Keratinocyte (primary cell): ENCODE data around the gene ACOXL. TPM values are rescaled to one million over a fixed set of nuclear protein-coding genes. Genes with fewer than 3 reads are reported as not detected.

ENCODE experiments used
- DNase-seq: peaks from one replicate; pipeline ENCODE4 v3.0.0-alpha.2; 2011; ENCODE audit warnings: low read depth, missing footprints, low spot score
- FAIRE-seq: peaks from 2 replicates; lab custom pipeline; 2011; peaks lifted over from hg19 to GRCh38; lab: Jason Lieb, UNC
- H2AFZ ChIP-seq: 2 replicates; pipeline ENCODE4 v1.6.0; 2012; ENCODE audit warnings: low read length, control low read depth, inconsistent platforms; ENCODE audit not compliant: control insufficient read depth
- H3K27ac ChIP-seq: 2 replicates; pipeline ENCODE4 v1.5.1; 2011; ENCODE audit warnings: low read length; ENCODE audit not compliant: control insufficient read depth, insufficient read depth
- H3K27me3 ChIP-seq: 3 replicates; pipeline ENCODE4 v1.6.0; 2011; ENCODE audit warnings: low read length; ENCODE audit not compliant: control insufficient read depth, insufficient read depth; ENCODE audit errors: extremely low read depth
- H3K36me3 ChIP-seq, 2 experiments: 2 replicates in 1 of 2; 3 replicates in 1 of 2; pipeline ENCODE4 v1.5.1; 2011; ENCODE audit warnings: low read length in 2 of 2, mild to moderate bottlenecking in 1 of 2; ENCODE audit not compliant: control insufficient read depth in 2 of 2, insufficient read depth in 2 of 2; ENCODE audit errors: extremely low read depth in 1 of 2
- H3K4me1 ChIP-seq: 3 replicates; pipeline ENCODE4 v1.5.1; 2011; ENCODE audit warnings: low read length; ENCODE audit not compliant: control insufficient read depth, insufficient read depth; ENCODE audit errors: extremely low read depth
- H3K4me2 ChIP-seq: 3 replicates; pipeline ENCODE4 v1.6.0; 2011; ENCODE audit warnings: low read depth, low read length; ENCODE audit not compliant: control insufficient read depth, insufficient read depth; ENCODE audit errors: extremely low read depth
- H3K4me3 ChIP-seq, 3 experiments: fragments of 200-600 bp in 1 of 3; sonication (generic) in 1 of 3; 2 replicates in 2 of 3; 3 replicates in 1 of 3; pipeline ENCODE4 v1.5.1; 2011 to 2016; ENCODE audit warnings: low read length in 3 of 3, mild to moderate bottlenecking in 3 of 3, control low read depth in 2 of 3, inconsistent platforms in 1 of 3, low read depth in 1 of 3, mixed read lengths in 1 of 3, mixed run types in 1 of 3, moderate library complexity in 1 of 3; ENCODE audit not compliant: control insufficient read depth in 2 of 3, insufficient read depth in 2 of 3; ENCODE audit errors: extremely low read depth in 1 of 3
- H3K79me2 ChIP-seq: 2 replicates; pipeline ENCODE4 v1.6.0; 2012; ENCODE audit warnings: low read length; ENCODE audit not compliant: control insufficient read depth, insufficient read depth
- H3K9ac ChIP-seq: 3 replicates; pipeline ENCODE4 v1.6.0; 2011; ENCODE audit warnings: low read length; ENCODE audit not compliant: control insufficient read depth, insufficient read depth; ENCODE audit errors: extremely low read depth
- H3K9me1 ChIP-seq: 3 replicates; pipeline ENCODE4 v1.6.0; 2011; ENCODE audit warnings: low read length; ENCODE audit not compliant: control insufficient read depth, insufficient read depth; ENCODE audit errors: extremely low read depth
- H3K9me3 ChIP-seq: 2 replicates; pipeline ENCODE4 v1.5.1; 2012; ENCODE audit warnings: low read depth, low read length; ENCODE audit not compliant: control insufficient read depth
- H4K20me1 ChIP-seq: 3 replicates; pipeline ENCODE4 v1.6.0; 2011; ENCODE audit warnings: low read length; ENCODE audit not compliant: control insufficient read depth, insufficient read depth; ENCODE audit errors: extremely low read depth
- CTCF ChIP-seq, 3 experiments: IDR thresholded peaks in 1 of 3; conservative IDR thresholded peaks in 1 of 3; optimal IDR thresholded peaks in 1 of 3; 2 replicates in 2 of 3; 3 replicates in 1 of 3; pipeline versions ENCODE3 to v1.5.1; 2011; ENCODE audit warnings: low read length in 3 of 3, mild to moderate bottlenecking in 3 of 3, moderate library complexity in 2 of 3, control low read depth in 1 of 3, inconsistent platforms in 1 of 3; ENCODE audit not compliant: insufficient read depth in 2 of 3; ENCODE audit errors: extremely low read depth in 1 of 3
- EZH2 ChIP-seq: IDR thresholded peaks from one replicate; pipeline ENCODE4 v1.6.1; 2012; ENCODE audit warnings: inconsistent platforms, mild to moderate bottlenecking, low read length, moderate library complexity
- dilution Hi-C: fragments of 300-500 bp; cut with MboI; formaldehyde crosslinking; loops from one replicate; pipeline ENCODE4 v1.7.0; 2020; ENCODE audit warnings: low sequenced_read_pairs; ENCODE audit not compliant: extremely low pct_ligation_motif_present
- polyA plus RNA-seq, 5 experiments: library from polyadenylated mRNA; depleted of rRNA in 3 of 5; stranded (reverse) in 3 of 5; stranded (forward) in 1 of 5; unstranded in 1 of 5; fragments of >200 nt; gene quantifications; 1 replicate in 1 of 5; 2 replicates in 3 of 5; 3 replicates in 1 of 5; pipeline versions ENCODE4 v1.2.1 to v1.2.3, GENCODE V29; 2011 to 2012; ENCODE audit warnings: missing spikeins in 2 of 5, low read depth in 1 of 5, low replicate concordance in 1 of 5

ACOXL gene
- polyA plus RNA-seq, 1 donor (not counting 4 experiments of a cell fraction or from before 2014, with no cell fraction given), result 0.04 TPM

GRCh38 chr2:111155610-111156009 lies 423.2 kb downstream of the ACOXL start:
- Histone ChIP-seq H3K4me3 (no peak overlapping the region), H3K9me1 (peaks cover 2% of the 10 kb centered on the region), H3K9me3 (no peaks in the 10 kb centered on the region), H3K79me2 (peaks cover 1% of the 10 kb centered on the region), H3K27ac (no peak overlapping the region), H2AFZ (no peak overlapping the region), H3K36me3 (peaks cover 0 to 2% of the 10 kb centered on the region in 2 experiments), H3K9ac (no peak overlapping the region), H3K4me2 (peak overlapping the region; percentile 11), H3K27me3 (no peaks in the 10 kb centered on the region), H3K4me1 (peaks cover 19% of the 10 kb centered on the region), H4K20me1 (no peaks in the 10 kb centered on the region)
- no peak for TF ChIP-seq CTCF (optimal IDR thresholded peaks at IDR 0.05 in 1 of 3, IDR thresholded peaks at IDR 0.05 in 1 of 3, conservative IDR thresholded peaks at IDR 0.05 in 1 of 3; ENCODE audit: extremely low read depth in 1 of 3, insufficient read depth in 2 of 3, low read length in 3 of 3)
- TF ChIP-seq EZH2, result no peak
- DNase-seq (peak; percentile 52), FAIRE-seq (peak; percentile 97)
- dilution Hi-C loops, result no loop called here

- peaks cover 1% of the 10 kb centered on the region for H3K79me2 ChIP-seq
- H3K27me3 ChIP-seq, result no peaks in the 10 kb centered on the region
- no peak overlapping the region for H3K9ac ChIP-seq
- H3K9me3 ChIP-seq, result no peaks in the 10 kb centered on the region
- peaks cover 0 to 2% of the 10 kb centered on the region in 2 experiments for H3K36me3 ChIP-seq
- FAIRE-seq, result no peak
- H3K27ac ChIP-seq, result no peak overlapping the region
- H3K9me1 ChIP-seq, result peaks cover 2% of the 10 kb centered on the region
- H3K4me2 ChIP-seq, result no peak overlapping the region
- peaks cover 25% of the 10 kb centered on the region for H3K4me1 ChIP-seq
- no peak for TF ChIP-seq EZH2
- TF ChIP-seq CTCF (optimal IDR thresholded peaks at IDR 0.05 in 1 of 3, IDR thresholded peaks at IDR 0.05 in 1 of 3, conservative IDR thresholded peaks at IDR 0.05 in 1 of 3; ENCODE audit: extremely low read depth in 1 of 3, insufficient read depth in 2 of 3, low read length in 3 of 3), result no peak
- no peaks in the 10 kb centered on the region for H4K20me1 ChIP-seq
- no peak overlapping the region for H3K4me3 ChIP-seq
- H2AFZ ChIP-seq, result no peak overlapping the region
- dilution Hi-C loops, result no loop called here
- DNase-seq, result no peak
These were observed 424.2 kb downstream of the ACOXL start for GRCh38 chr2:111156529-111156928.
